Esophagus muscularis mucosa (tissue), 3 donors: ENCODE results near the gene UGT2B28.

Experiments used
- CTCF ChIP-seq, 3 experiments: fragments of 200-600 bp in 2 of 3; fragments of 450-650 bp in 1 of 3; sonication (generic) in 2 of 3; IDR thresholded peaks; one replicate each; pipeline ENCODE4 v1.5.1; 2017 to 2019; ENCODE audit warnings: antibody characterized with exemption in 3 of 3, mild to moderate bottlenecking in 2 of 3, moderate library complexity in 1 of 3
- POLR2A ChIP-seq: fragments of 450-650 bp; IDR thresholded peaks from one replicate; pipeline ENCODE4 v1.6.1; 2017; ENCODE audit warnings: antibody characterized with exemption, moderate library complexity, mild to moderate bottlenecking, low read depth
- POLR2AphosphoS5 ChIP-seq, 2 donors: sonication (generic); formaldehyde crosslinking; IDR thresholded peaks; one replicate each; pipeline ENCODE4 v1.6.1; 2017; ENCODE audit warnings: antibody characterized with exemption in 2 of 2

- TF ChIP-seq CTCF (IDR thresholded peaks at IDR 0.05) (no peak), POLR2A (no peak), POLR2AphosphoS5 (IDR thresholded peaks at IDR 0.05) (no peak)
Observed at GRCh38 chr4:69321153-69321729, 41.0 kb downstream of the UGT2B28 start.
